ENCODE results near the gene SRCIN1. TPM values are rescaled to one million over a fixed set of nuclear protein-coding genes. Genes with fewer than 3 reads are reported as not detected.
A peak's percentile ranks its signal among the peaks of the same experiment; 100 is the strongest.

Gene SRCIN1
- total RNA-seq, 1 experiment from 2014 or later = 2.3 TPM

DNA sequence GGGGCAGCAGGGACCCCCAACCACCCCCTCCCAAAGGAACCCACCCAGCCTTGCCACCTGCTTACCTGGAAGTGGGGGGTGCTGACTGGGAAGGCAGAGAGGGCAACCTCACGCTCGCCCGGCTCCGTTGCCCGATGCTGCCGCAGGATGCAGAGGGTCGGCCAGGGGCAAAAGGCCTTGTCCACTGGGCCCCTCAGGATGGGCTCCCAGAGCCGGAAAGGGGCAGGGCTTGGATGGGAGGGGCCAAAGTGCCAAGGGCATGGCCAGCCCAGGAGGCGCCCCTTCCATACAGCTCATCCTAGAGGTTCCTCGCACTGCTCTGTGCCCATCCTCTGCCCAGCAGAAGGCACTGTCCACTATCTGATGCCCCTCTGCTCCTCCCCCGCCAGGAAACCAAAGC lies 59.4 kb downstream of the SRCIN1 start:
- peak; percentile 63 for DNase-seq
- no peaks in the 10 kb centered on the region for H3K27me3 ChIP-seq (ENCODE audit: control insufficient read depth, insufficient read depth, low read length)
- H3K4me3 ChIP-seq (ENCODE audit: insufficient read depth, low read depth, low read length) = no peak overlapping the region
- no peaks in the 10 kb centered on the region for H3K36me3 ChIP-seq (replicated peaks; ENCODE audit: control insufficient read depth, insufficient read depth, low read length)

- no peak for DNase-seq
- no peaks in the 10 kb centered on the region for H3K36me3 ChIP-seq (replicated peaks; ENCODE audit: control insufficient read depth, insufficient read depth, low read length)
- no peaks in the 10 kb centered on the region for H3K27me3 ChIP-seq (ENCODE audit: control insufficient read depth, insufficient read depth, low read length)
- no peak overlapping the region for H3K4me3 ChIP-seq (ENCODE audit: insufficient read depth, low read depth, low read length)
These were observed 60.1 kb downstream of the SRCIN1 start for GRCh38 chr17:38545531-38546225.

- no peaks in the 10 kb centered on the region for H3K36me3 ChIP-seq (replicated peaks; ENCODE audit: control insufficient read depth, insufficient read depth, low read length)
- peak; percentile 73 for DNase-seq
- H3K4me3 ChIP-seq (ENCODE audit: insufficient read depth, low read depth, low read length) = no peak overlapping the region
- no peaks in the 10 kb centered on the region; the same call in 1 of the 2 replicates for H3K27me3 ChIP-seq (ENCODE audit: control insufficient read depth, insufficient read depth, low read length)
These were observed 60.9 kb downstream of the SRCIN1 start for GRCh38 chr17:38544839-38545209.

GRCh38 chr17:38544175-38544838 lies 61.4 kb downstream of the SRCIN1 start:
- Histone ChIP-seq H3K36me3 (replicated peaks; ENCODE audit: control insufficient read depth, insufficient read depth, low read length) (no peaks in the 10 kb centered on the region), H3K27me3 (ENCODE audit: control insufficient read depth, insufficient read depth, low read length) (no peaks in the 10 kb centered on the region; the same call in 1 of the 2 replicates), H3K4me3 (ENCODE audit: insufficient read depth, low read depth, low read length) (no peak overlapping the region)
- DNase-seq = peak; percentile 62

DNA sequence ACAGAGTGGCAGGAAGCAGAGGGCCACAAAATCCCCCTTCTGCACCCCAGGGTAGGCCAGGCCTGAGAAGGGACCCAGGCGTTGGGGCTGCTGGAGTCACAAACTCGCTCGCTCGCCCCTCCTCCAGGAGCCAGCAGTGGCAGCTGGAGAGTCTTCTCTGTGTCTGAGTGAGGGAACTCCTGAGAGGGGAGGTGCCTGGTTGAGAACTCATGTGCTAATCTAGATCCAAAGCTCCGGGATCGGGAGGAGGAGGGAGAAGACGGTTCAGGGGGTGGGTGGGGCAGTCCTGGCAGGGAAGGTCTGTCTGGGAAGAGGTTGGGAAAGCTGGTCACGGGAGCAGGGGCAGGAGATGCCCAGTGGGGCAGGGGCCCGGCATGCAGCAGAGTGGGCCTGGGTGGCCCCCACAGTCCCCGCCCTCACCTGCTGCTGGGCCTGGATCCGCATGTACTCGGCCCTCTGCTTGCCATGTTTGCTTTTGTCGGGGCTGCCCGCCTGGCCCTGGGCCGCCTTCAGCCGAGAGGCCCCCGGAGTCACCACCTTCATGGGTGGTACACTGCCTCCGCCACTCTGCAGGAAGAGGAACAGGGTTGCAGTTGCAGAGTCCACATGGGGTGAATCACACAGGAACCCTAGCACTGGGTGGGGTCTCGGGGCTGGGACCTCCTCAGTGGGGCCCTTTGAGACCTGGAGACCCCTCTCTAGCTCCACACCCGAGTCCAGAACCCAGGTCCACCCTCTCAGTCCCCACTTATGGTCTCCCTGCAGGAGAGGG lies 62.2 kb downstream of the SRCIN1 start:
- no peak overlapping the region for H3K4me3 ChIP-seq (ENCODE audit: insufficient read depth, low read depth, low read length)
- DNase-seq = peak; percentile 75
- no peaks in the 10 kb centered on the region; the same call in 1 of the 2 replicates for H3K27me3 ChIP-seq (ENCODE audit: control insufficient read depth, insufficient read depth, low read length)
- H3K36me3 ChIP-seq (replicated peaks; ENCODE audit: control insufficient read depth, insufficient read depth, low read length) = no peaks in the 10 kb centered on the region

DNA sequence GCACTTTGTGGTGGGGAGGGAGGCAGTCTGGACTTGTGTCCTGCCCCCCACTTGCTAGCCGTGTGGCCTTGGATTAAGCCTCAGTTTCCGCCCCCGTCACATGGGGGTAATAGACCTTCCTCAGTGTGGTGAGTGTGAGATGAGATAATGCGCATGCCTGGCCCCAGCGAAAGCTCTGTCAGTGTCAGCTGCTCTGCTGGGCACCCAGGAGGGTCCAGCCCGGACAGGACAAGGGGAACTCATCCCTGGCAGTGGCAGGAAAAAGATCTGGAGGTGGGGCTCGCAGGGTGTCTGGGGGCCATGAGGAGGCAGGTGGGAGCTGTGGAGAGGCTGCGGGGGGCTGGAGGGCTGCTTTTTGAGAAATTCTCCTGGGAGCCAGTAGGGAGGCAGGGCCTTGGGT lies 63.5 kb downstream of the SRCIN1 start:
- no peak for DNase-seq
- Histone ChIP-seq H3K27me3 (ENCODE audit: control insufficient read depth, insufficient read depth, low read length) (no peaks in the 10 kb centered on the region; the same call in 1 of the 2 replicates), H3K4me3 (ENCODE audit: insufficient read depth, low read depth, low read length) (no peak overlapping the region), H3K36me3 (replicated peaks; ENCODE audit: control insufficient read depth, insufficient read depth, low read length) (no peaks in the 10 kb centered on the region)

DNA sequence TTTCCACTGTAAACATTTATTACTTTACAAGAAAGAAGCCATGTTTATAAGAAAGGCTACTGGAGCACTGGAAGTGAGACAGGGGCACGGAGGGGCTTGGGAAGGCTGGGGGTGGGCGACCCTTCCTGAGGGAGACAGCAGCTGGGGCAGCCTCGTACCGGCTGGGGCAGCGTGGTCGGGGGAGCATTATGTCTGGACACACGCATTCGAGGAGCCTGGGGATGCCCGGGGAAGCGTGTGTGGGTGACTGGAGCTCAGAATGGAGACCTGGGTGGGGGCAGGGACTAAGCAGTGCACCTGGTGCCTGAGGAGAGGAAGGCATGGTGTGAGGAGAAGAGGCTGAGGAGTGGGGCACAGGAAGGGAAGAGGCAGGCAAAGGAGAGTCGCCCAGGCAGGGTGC lies 64.5 kb downstream of the SRCIN1 start:
- no peak overlapping the region for H3K4me3 ChIP-seq (ENCODE audit: insufficient read depth, low read depth, low read length)
- no peaks in the 10 kb centered on the region; the same call in 1 of the 2 replicates for H3K27me3 ChIP-seq (ENCODE audit: control insufficient read depth, insufficient read depth, low read length)
- no peak for DNase-seq
- no peaks in the 10 kb centered on the region for H3K36me3 ChIP-seq (replicated peaks; ENCODE audit: control insufficient read depth, insufficient read depth, low read length)

- Histone ChIP-seq H3K36me3 (replicated peaks; ENCODE audit: control insufficient read depth, insufficient read depth, low read length) (no peaks in the 10 kb centered on the region), H3K4me3 (ENCODE audit: insufficient read depth, low read depth, low read length) (no peak overlapping the region), H3K27me3 (ENCODE audit: control insufficient read depth, insufficient read depth, low read length) (no peaks in the 10 kb centered on the region; the same call in 1 of the 2 replicates)
- DNase-seq = no peak
These were observed 65.2 kb downstream of the SRCIN1 start for GRCh38 chr17:38540514-38541045.

DNA sequence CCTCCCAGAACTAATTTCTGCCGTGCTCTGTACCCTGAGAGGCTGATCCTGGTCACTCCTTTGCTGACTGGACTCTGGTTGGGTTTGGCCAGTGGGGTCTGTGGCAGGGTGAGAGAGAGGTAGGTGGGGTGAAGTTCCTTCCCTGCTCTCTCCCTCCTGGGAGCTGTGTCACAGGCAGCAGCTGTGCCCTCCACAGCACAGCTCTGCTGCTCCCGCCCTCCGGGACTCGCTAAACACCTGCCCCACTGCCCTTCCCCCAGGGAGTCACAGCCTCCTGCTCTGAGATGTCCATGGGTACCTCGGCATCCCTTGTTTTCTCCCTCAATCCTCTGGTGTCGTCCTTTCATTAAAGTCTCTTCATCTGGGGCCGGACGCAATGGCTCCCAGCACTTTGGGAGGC lies 66.4 kb downstream of the SRCIN1 start:
- H3K4me3 ChIP-seq (ENCODE audit: insufficient read depth, low read depth, low read length) = no peak overlapping the region
- DNase-seq = no peak
- H3K27me3 ChIP-seq (ENCODE audit: control insufficient read depth, insufficient read depth, low read length) = no peaks in the 10 kb centered on the region; the same call in 1 of the 2 replicates
- H3K36me3 ChIP-seq (replicated peaks; ENCODE audit: control insufficient read depth, insufficient read depth, low read length) = no peaks in the 10 kb centered on the region

DNA sequence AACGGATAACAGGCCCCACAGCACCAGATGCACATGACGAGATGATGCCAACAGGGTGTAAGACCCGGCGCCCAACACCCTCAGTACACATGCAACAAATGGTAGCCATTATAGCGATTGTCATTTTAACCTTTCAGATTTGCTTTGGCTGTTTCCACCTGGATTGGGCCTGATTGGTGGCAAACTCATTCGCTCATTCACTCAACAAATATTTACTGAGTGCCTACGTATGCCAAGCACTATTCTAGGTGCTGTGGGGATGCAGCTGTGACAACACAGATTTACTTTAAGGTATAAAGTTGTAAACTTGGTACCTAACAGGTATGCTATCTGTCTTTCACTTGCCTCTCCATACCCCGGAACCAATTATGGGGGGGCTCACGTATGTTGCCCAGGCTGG lies 66.8 kb downstream of the SRCIN1 start:
- H3K36me3 ChIP-seq (replicated peaks; ENCODE audit: control insufficient read depth, insufficient read depth, low read length) = no peaks in the 10 kb centered on the region

GRCh38 chr17:38536661-38537060 lies 69.1 kb downstream of the SRCIN1 start:
- no peaks in the 10 kb centered on the region for H3K36me3 ChIP-seq (replicated peaks; ENCODE audit: control insufficient read depth, insufficient read depth, low read length)
- DNase-seq = no peak
- no peak overlapping the region for H3K4me3 ChIP-seq (ENCODE audit: insufficient read depth, low read depth, low read length)
- H3K27me3 ChIP-seq (ENCODE audit: control insufficient read depth, insufficient read depth, low read length) = no peaks in the 10 kb centered on the region; the same call in 1 of the 2 replicates

More for the DNA sequence above, 66.8 kb downstream of the SRCIN1 start:
- Histone ChIP-seq H3K4me3 (ENCODE audit: insufficient read depth, low read depth, low read length) (no peak overlapping the region), H3K27me3 (ENCODE audit: control insufficient read depth, insufficient read depth, low read length) (no peaks in the 10 kb centered on the region; the same call in 1 of the 2 replicates)
- no peak for DNase-seq

GRCh38 chr17:38535886-38536285 lies 69.9 kb downstream of the SRCIN1 start:
- no peak for DNase-seq
- Histone ChIP-seq H3K36me3 (replicated peaks; ENCODE audit: control insufficient read depth, insufficient read depth, low read length) (no peaks in the 10 kb centered on the region), H3K4me3 (ENCODE audit: insufficient read depth, low read depth, low read length) (no peak overlapping the region), H3K27me3 (ENCODE audit: control insufficient read depth, insufficient read depth, low read length) (no peaks in the 10 kb centered on the region; the same call in 1 of the 2 replicates)

DNA sequence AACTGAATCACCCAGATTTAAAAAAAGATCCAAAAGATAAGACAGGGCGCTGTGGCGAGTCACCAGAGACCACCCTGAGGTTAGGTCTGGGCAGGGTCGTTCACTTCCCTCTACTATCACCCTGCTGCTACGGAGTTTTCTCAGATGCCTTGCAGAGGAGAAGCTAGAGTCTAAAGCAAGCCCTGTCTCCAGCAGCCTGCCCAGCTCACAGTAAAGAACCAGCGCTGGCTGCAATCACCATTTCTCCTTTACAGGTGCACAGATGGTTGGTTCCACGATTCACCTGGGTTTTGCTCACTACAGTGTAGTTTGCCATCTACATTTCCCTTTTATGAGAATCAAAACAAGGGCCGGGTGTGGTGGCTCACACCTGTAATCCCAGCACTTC lies 71.3 kb downstream of the SRCIN1 start:
- DNase-seq = no peak

DNA sequence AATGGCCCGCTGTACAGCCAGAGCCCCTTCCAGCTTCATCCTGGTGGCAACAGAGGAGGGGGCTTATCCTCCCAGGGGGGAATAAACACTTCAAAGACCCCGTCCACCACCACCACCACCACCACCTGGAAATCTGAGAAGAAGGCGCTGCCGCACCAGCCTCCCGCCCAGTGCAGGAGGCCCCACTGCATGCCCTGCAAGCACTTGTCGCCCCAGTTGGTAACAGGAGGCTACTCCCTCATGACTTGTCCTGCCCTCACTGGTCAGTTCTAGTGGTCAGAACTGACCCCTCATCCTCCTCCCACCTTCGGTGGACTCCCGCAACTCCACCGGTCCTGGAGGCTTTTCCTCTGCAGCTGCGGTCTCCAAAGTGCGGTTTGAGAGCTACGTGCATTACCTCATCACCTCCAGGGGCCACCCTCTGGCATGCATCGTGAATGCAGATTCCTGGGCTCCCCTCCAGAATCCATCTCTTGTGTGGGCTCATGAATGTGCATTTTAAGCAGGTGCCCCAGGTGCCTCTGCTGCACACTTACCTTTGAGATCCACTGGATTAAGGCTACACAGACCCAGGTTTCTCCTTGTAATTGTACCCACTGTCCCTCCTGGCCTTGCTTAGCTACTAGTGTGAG lies 71.8 kb downstream of the SRCIN1 start:
- peak; percentile 64 for DNase-seq
- Histone ChIP-seq H3K4me3 (ENCODE audit: insufficient read depth, low read depth, low read length) (no peak overlapping the region), H3K36me3 (replicated peaks; ENCODE audit: control insufficient read depth, insufficient read depth, low read length) (no peaks in the 10 kb centered on the region), H3K27me3 (ENCODE audit: control insufficient read depth, insufficient read depth, low read length) (no peaks in the 10 kb centered on the region)

More for the DNA sequence above, 71.3 kb downstream of the SRCIN1 start:
- no peaks in the 10 kb centered on the region for H3K27me3 ChIP-seq (ENCODE audit: control insufficient read depth, insufficient read depth, low read length)
- no peak overlapping the region for H3K4me3 ChIP-seq (ENCODE audit: insufficient read depth, low read depth, low read length)
- no peaks in the 10 kb centered on the region for H3K36me3 ChIP-seq (replicated peaks; ENCODE audit: control insufficient read depth, insufficient read depth, low read length)

Data from H7 (cell line).